Airway epithelial cell (primary cell): ENCODE results near the gene TCP11. TPM values are rescaled to one million over a fixed set of nuclear protein-coding genes. Genes with fewer than 3 reads are reported as not detected.

ENCODE experiments used
- total RNA-seq: library from RNA; depleted of rRNA; stranded (reverse); fragments of >200 nt; gene quantifications from 2 replicates; pipeline ENCODE4 v1.2.3, GENCODE V29; 2015

Gene TCP11
- total RNA-seq = not detected in 2 replicates

GRCh38 chr6:35141007-35141655, at the start of gene TCP11:
TSS of gene TCP11 (minus strand) at chr6:35141339. CDS start at chr6:35140870, 469 bp downstream.

Other genes starting within 250 kb of the TCP11 start
- under 0.01 and 0.21 TPM in 2 replicates for gene SCUBE3, start 72.6 kb upstream of the TCP11 start, total RNA-seq
- 10.4 and 10.7 TPM in 2 replicates for gene ZNF76, start 118.4 kb upstream of the TCP11 start, total RNA-seq
- 37.3 and 40.5 TPM in 2 replicates for gene DEF6, start 156.5 kb upstream of the TCP11 start, total RNA-seq
- 27.0 and 36.7 TPM in 2 replicates for gene PPARD, start 201.2 kb upstream of the TCP11 start, total RNA-seq